Right lobe of liver (tissue), 4 donors: Measurements from ENCODE around the gene ULBP2.

Experiments used
- CTCF ChIP-seq, 4 donors: fragments of 200-600 bp in 3 of 4; fragments of 450-650 bp in 1 of 4; IDR thresholded peaks; one replicate each; pipeline versions ENCODE4 v1.5.1 to v1.8.0; 2016 to 2022; ENCODE audit warnings: antibody characterized with exemption in 4 of 4, mild to moderate bottlenecking in 2 of 4
- POLR2A ChIP-seq: fragments of 450-650 bp; IDR thresholded peaks from one replicate; pipeline ENCODE4 v1.6.1; 2017; ENCODE audit warnings: antibody characterized with exemption, mild to moderate bottlenecking
- donor health status: DM: no; HTN: no; CAD: no.
- donor health status: DM: no; HTN: no; CAD: no.
- donor health status: DM: no; HTN: yes; CAD: no.

DNA sequence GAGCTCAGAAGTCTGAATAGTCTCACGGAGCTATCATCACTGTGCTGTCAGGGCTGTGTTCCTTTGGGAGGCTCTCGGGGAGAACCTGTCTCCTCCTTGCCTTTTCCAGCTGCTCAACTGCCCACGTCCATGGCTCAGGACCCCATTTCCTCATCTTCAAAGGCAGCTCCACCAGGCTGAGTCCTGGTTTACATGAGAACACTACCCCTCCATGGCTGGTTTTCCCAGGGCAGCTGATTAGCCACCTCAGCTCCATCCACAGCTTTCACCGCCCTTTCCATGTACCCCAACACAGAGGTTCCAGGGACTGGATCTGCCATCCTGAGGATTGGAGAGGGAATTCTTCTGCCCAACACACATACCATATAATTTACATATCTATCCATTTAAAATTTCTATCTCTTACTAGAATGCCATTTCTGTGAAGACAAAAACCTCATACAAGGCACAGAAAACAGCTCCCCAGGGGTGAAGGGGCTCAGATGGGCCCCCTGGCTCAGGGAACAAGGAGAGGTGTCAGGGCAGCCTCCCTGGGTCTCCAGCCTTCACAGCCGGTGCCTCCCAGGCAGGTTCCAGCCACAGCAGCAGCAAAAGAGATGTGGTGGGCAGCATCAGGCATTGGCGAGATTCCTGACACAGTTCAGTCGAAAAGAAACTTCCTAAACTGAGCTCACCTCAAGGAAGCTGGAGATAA is 41.7 kb upstream of the ULBP2 start:
- no peak for TF ChIP-seq CTCF (IDR thresholded peaks at IDR 0.05)
- TF ChIP-seq POLR2A, result no peak
